Right forelimb (tissue), 1 donor: ENCODE data around the gene ZNF783.
"Not testable (repeated sequence)": the region's sequence is repeated elsewhere in the genome, so short reads cannot be mapped to it uniquely, and the experiment has no call there.

Experiments
- DNase-seq: peaks from one replicate; pipeline ENCODE4 v3.0.0-alpha.2; 2018

The ZNF783 gene

GRCh38 chr7:149261829-149262617 lies at the start of gene ZNF783:
TSS of gene ZNF783 (plus strand) at chr7:149262196. CDS start at chr7:149262334, 138 bp downstream.
- peak; percentile 91 for DNase-seq

- DNase-seq, result no peak
Measured at GRCh38 chr7:149214020-149214720, 47.8 kb upstream of the ZNF783 start.

- no peak for DNase-seq
Measured at GRCh38 chr7:149216402-149216801, 45.6 kb upstream of the ZNF783 start.

- DNase-seq, result no peak
Measured at GRCh38 chr7:149217570-149217969, 44.4 kb upstream of the ZNF783 start.

GRCh38 chr7:149218469-149219420 lies 43.3 kb upstream of the ZNF783 start:
- no peak for DNase-seq

- no peak for DNase-seq
Measured at GRCh38 chr7:149220534-149220933, 41.5 kb upstream of the ZNF783 start.

- DNase-seq, result no peak
Measured at GRCh38 chr7:149223176-149223575, 38.8 kb upstream of the ZNF783 start.

GRCh38 chr7:149223761-149224160 lies 38.2 kb upstream of the ZNF783 start:
- DNase-seq, result no peak

GRCh38 chr7:149224352-149224751 lies 37.6 kb upstream of the ZNF783 start:
- no peak for DNase-seq

- DNase-seq, result no peak
Measured at GRCh38 chr7:149225106-149225505, 36.9 kb upstream of the ZNF783 start.

GRCh38 chr7:149225656-149226055 lies 36.3 kb upstream of the ZNF783 start:
- DNase-seq, result no peak

GRCh38 chr7:149226366-149226765 lies 35.6 kb upstream of the ZNF783 start:
- not testable (repeated sequence) for DNase-seq

GRCh38 chr7:149226840-149227494 lies 35.0 kb upstream of the ZNF783 start:
- DNase-seq, result no peak

GRCh38 chr7:149228831-149229471 lies 33.0 kb upstream of the ZNF783 start:
- no peak for DNase-seq

GRCh38 chr7:149229526-149229925 lies 32.5 kb upstream of the ZNF783 start:
- DNase-seq, result no peak

GRCh38 chr7:149232362-149232761 lies 29.6 kb upstream of the ZNF783 start:
- DNase-seq, result no peak

- DNase-seq, result not testable (repeated sequence)
Measured at GRCh38 chr7:149233655-149234204, 28.3 kb upstream of the ZNF783 start.

- no peak for DNase-seq
Measured at GRCh38 chr7:149237502-149237901, 24.5 kb upstream of the ZNF783 start.

GRCh38 chr7:149238051-149238450 lies 23.9 kb upstream of the ZNF783 start:
- no peak for DNase-seq

GRCh38 chr7:149239345-149240143 lies 22.5 kb upstream of the ZNF783 start, which contains the start of gene ZNF212:
TSS of gene ZNF212 (plus strand) at chr7:149239651. CDS start at chr7:149239779, 128 bp downstream.
- DNase-seq, result peak; percentile 91

GRCh38 chr7:149240637-149241036 lies 21.4 kb upstream of the ZNF783 start:
- no peak for DNase-seq
